IMR-90 (cell line): ENCODE data around the gene C11orf86. TPM values are rescaled to one million over a fixed set of nuclear protein-coding genes. Genes with fewer than 3 reads are reported as not detected.

Experiments
- ATAC-seq: fragments of 200-7000 bp; cut with Tn5 transposase; 2 replicates; pipeline ENCODE4 v1.9.1; 2020; ENCODE audit warnings: low read depth, mild to moderate bottlenecking, moderate library complexity
- BruUV-seq: library from RNA; stranded (reverse); fragments of 400-500 nt; replicated peaks from 2 replicates; lab custom pipeline; 2021; lab: Mats Ljungman, UMichigan
- CTCF ChIA-PET: fragments of 300-600 bp; formaldehyde crosslinking; extraction: SDS; loops from one replicate; lab custom pipeline; 2021; ENCODE audit warnings: antibody characterized with exemption; lab: Yijun Ruan, JAX
- POLR2A ChIA-PET: fragments of 300-600 bp; sonication (Branson Sonifier 250); formaldehyde crosslinking; loops from one replicate; lab custom pipeline; 2022; ENCODE audit warnings: antibody characterized with exemption; ENCODE audit not compliant: unreplicated experiment; lab: Charles Lee
- DNase-seq: peaks from one replicate; pipeline ENCODE4 v3.0.0; 2013
- H2AFZ ChIP-seq: replicated peaks from 2 replicates; pipeline ENCODE3; 2013; ENCODE audit warnings: low read length, mild to moderate bottlenecking; ENCODE audit not compliant: poor library complexity
- H2AK5ac ChIP-seq: 2 replicates; pipeline ENCODE4 v1.6.1; 2013; ENCODE audit warnings: low read depth, low read length, inconsistent platforms
- H2AK9ac ChIP-seq: replicated peaks from 2 replicates; pipeline ENCODE3; 2013; ENCODE audit warnings: mild to moderate bottlenecking, low read depth, low read length, moderate library complexity; ENCODE audit not compliant: poor library complexity
- H2BK120ac ChIP-seq: 2 replicates; pipeline ENCODE4 v1.6.1; 2013; ENCODE audit warnings: low read depth, low read length, inconsistent platforms
- H2BK15ac ChIP-seq: 3 replicates; pipeline ENCODE4 v1.6.1; 2013; ENCODE audit warnings: low read depth, low read length, inconsistent platforms
- H2BK20ac ChIP-seq: 2 replicates; pipeline ENCODE4 v1.6.1; 2013; ENCODE audit warnings: low read depth, mild to moderate bottlenecking, inconsistent platforms, low read length, moderate library complexity
- H2BK5ac ChIP-seq: 2 replicates; pipeline ENCODE4 v1.6.1; 2013; ENCODE audit warnings: mild to moderate bottlenecking, low read depth, low read length, inconsistent platforms; ENCODE audit not compliant: poor library complexity, severe bottlenecking
- H3K14ac ChIP-seq: replicated peaks from 2 replicates; pipeline ENCODE4 v1.6.1; 2013; ENCODE audit warnings: low read depth, low read length, inconsistent platforms
- H3K18ac ChIP-seq: 2 replicates; pipeline ENCODE4 v1.6.1; 2013; ENCODE audit warnings: low read depth, low read length, control low read depth
- H3K23ac ChIP-seq: 2 replicates; pipeline ENCODE4 v1.6.1; 2013; ENCODE audit warnings: low read depth, low read length, inconsistent platforms
- H3K27ac ChIP-seq: 2 replicates; pipeline ENCODE4 v1.5.1; 2013; ENCODE audit warnings: mild to moderate bottlenecking, control low read depth, low read length; ENCODE audit not compliant: insufficient read depth
- H3K27me3 ChIP-seq: 2 replicates; pipeline ENCODE4 v1.6.1; 2013; ENCODE audit warnings: low read length; ENCODE audit not compliant: control insufficient read depth, insufficient read depth
- H3K36me3 ChIP-seq: 2 replicates; pipeline ENCODE4 v1.6.1; 2013; ENCODE audit warnings: low read length, mixed read lengths; ENCODE audit not compliant: control insufficient read depth, insufficient read depth
- H3K4ac ChIP-seq: 2 replicates; pipeline ENCODE4 v1.6.1; 2013; ENCODE audit warnings: low read depth, low read length, inconsistent platforms
- H3K4me1 ChIP-seq: 2 replicates; pipeline ENCODE4 v1.6.1; 2013; ENCODE audit warnings: low read length, mixed read lengths; ENCODE audit not compliant: control insufficient read depth, insufficient read depth
- H3K4me2 ChIP-seq: 2 replicates; pipeline ENCODE4 v1.6.1; 2013; ENCODE audit warnings: low read depth, mild to moderate bottlenecking, control low read depth, low read length, moderate library complexity
- H3K4me3 ChIP-seq: 2 replicates; pipeline ENCODE4 v1.5.1; 2013; ENCODE audit warnings: low read depth, mild to moderate bottlenecking, control low read depth, low read length, moderate library complexity; ENCODE audit not compliant: insufficient read depth
- H3K56ac ChIP-seq: 2 replicates; pipeline ENCODE4 v1.6.1; 2013; ENCODE audit warnings: low read length, inconsistent platforms; ENCODE audit not compliant: insufficient read depth; ENCODE audit errors: extremely low read depth
- H3K79me1 ChIP-seq, 2 experiments: 2 replicates each; pipeline ENCODE4 v1.6.1; 2013; ENCODE audit warnings: low read length in 2 of 2, inconsistent platforms in 1 of 2, low read depth in 1 of 2
- H3K9ac ChIP-seq: 2 replicates; pipeline ENCODE4 v1.6.1; 2013; ENCODE audit warnings: low read depth, low read length, control low read depth
- H3K9me1 ChIP-seq: 2 replicates; pipeline ENCODE4 v1.6.1; 2013; ENCODE audit warnings: low read length, inconsistent platforms; ENCODE audit not compliant: insufficient read depth
- H3K9me3 ChIP-seq: 2 replicates; pipeline ENCODE4 v1.6.1; 2013; ENCODE audit warnings: low read length; ENCODE audit not compliant: control insufficient read depth, insufficient read depth
- H4K20me1 ChIP-seq: 2 replicates; pipeline ENCODE4 v1.6.1; 2013; ENCODE audit warnings: low read length, inconsistent platforms; ENCODE audit not compliant: insufficient read depth
- H4K5ac ChIP-seq: 2 replicates; pipeline ENCODE4 v1.6.1; 2013; ENCODE audit warnings: mild to moderate bottlenecking, low read depth, low read length, control low read depth
- H4K8ac ChIP-seq, 2 experiments: 2 replicates each; pipeline ENCODE4 v1.6.1; 2013; ENCODE audit warnings: low read depth in 2 of 2, low read length in 2 of 2, control low read depth in 1 of 2, inconsistent platforms in 1 of 2
- H4K91ac ChIP-seq: 2 replicates; pipeline ENCODE4 v1.6.1; 2013; ENCODE audit warnings: low read depth, low read length, inconsistent platforms; ENCODE audit not compliant: insufficient read depth
- BHLHE40 ChIP-seq: fragments of 150-350 bp; IDR thresholded peaks from 2 replicates; pipeline ENCODE4 v1.6.1; 2016; ENCODE audit warnings: mild to moderate bottlenecking, low read depth, low read length
- CTCF ChIP-seq: conservative IDR thresholded peaks from 2 replicates; pipeline ENCODE4 v1.5.1; 2012; ENCODE audit warnings: mild to moderate bottlenecking, low read depth, low read length, improper control_type of control experiment
- ELK1 ChIP-seq: fragments of 150-350 bp; IDR thresholded peaks from 2 replicates; pipeline ENCODE4 v1.6.1; 2016; ENCODE audit warnings: low read depth, mild to moderate bottlenecking, low read length, moderate library complexity, borderline replicate concordance
- FOS ChIP-seq: fragments of 150-350 bp; IDR thresholded peaks from 2 replicates; pipeline ENCODE4 v1.6.1; 2016; ENCODE audit warnings: low read depth, low read length
- MAZ ChIP-seq: IDR thresholded peaks from 2 replicates; pipeline ENCODE4 v1.6.1; 2012; ENCODE audit warnings: low read depth, mild to moderate bottlenecking, low read length, improper control_type of control experiment, moderate library complexity, borderline replicate concordance
- MXI1 ChIP-seq: IDR thresholded peaks from 2 replicates; pipeline ENCODE4 v1.6.1; 2012; ENCODE audit warnings: low read depth, mild to moderate bottlenecking, low read length, moderate library complexity, borderline replicate concordance
- POLR2A ChIP-seq: IDR thresholded peaks from 2 replicates; pipeline ENCODE4 v1.6.1; 2012; ENCODE audit warnings: mild to moderate bottlenecking, low read depth, low read length
- RAD21 ChIP-seq: IDR thresholded peaks from 2 replicates; pipeline ENCODE4 v1.6.1; 2012; ENCODE audit warnings: low read length, improper control_type of control experiment
- RCOR1 ChIP-seq: IDR thresholded peaks from 2 replicates; pipeline ENCODE4 v1.6.1; 2012; ENCODE audit warnings: mild to moderate bottlenecking, low read length, improper control_type of control experiment; ENCODE audit not compliant: insufficient replicate concordance
- WGBS, 2 experiments: methylation state at CpG; one replicate each; pipeline versions ENCODE4 v1.1.5 to v1.1.7; 2013; ENCODE audit warnings: missing lambda C conversion rate in 2 of 2; ENCODE audit not compliant: insufficient read length in 1 of 2; ENCODE audit errors: extremely low coverage in 2 of 2; 5-methylcytosine and 5-hydroxymethylcytosine counted together
- dilution Hi-C: fragments of 300-500 bp; cut with HindIII; formaldehyde crosslinking; loops from one replicate; pipeline ENCODE4 v1.14.3; 2018; ENCODE audit warnings: low sequenced_read_pairs; ENCODE audit not compliant: unreplicated experiment
- in situ Hi-C: fragments of 300-500 bp; cut with MboI; formaldehyde crosslinking; loops from 3 replicates; pipeline ENCODE4 v1.14.3; 2019; ENCODE audit warnings: low sequenced_read_pairs, inconsistent platforms, mixed read lengths
- intact Hi-C: fragments of 100-400 bp; cut with micrococcal nuclease; formaldehyde crosslinking; loops from 2 replicates; pipeline ENCODE4 v1.10.0; 2022
- polyA plus RNA-seq, 3 experiments: library from polyadenylated mRNA; depleted of rRNA; stranded (reverse); fragments of >200 nt; gene quantifications; 2 replicates each; pipeline ENCODE4 v1.2.3, GENCODE V29; 2012; ENCODE audit warnings: low replicate concordance in 1 of 3
- total RNA-seq: library from RNA; depleted of rRNA; stranded (reverse); fragments of >200 nt; gene quantifications from 2 replicates; pipeline ENCODE4 v1.2.3, GENCODE V29; 2012

C11orf86 gene
- total and polyA plus RNA-seq, 2 of the 4 experiments (the other 2 are of a cell fraction): not detected

GRCh38 chr11:66979336-66979980 is 4.4 kb downstream of the C11orf86 start:
- H3K4me1 ChIP-seq: peaks cover 11% of the 10 kb centered on the region
- H3K27me3 ChIP-seq: no peaks in the 10 kb centered on the region
- no peaks in the 10 kb centered on the region for H3K36me3 ChIP-seq
- H3K79me1 ChIP-seq: no peaks in the 10 kb centered on the region
- in situ Hi-C loops: loop anchor here (5.0 kb wide), 1 partner anchor 287 kb away; no protein-coding TSS in a partner anchor
- no peak overlapping the region for H2AFZ ChIP-seq
- no peak overlapping the region; the same call in 1 of the 2 replicates for H4K91ac ChIP-seq
- no peak overlapping the region for H3K9ac ChIP-seq
- H3K4ac ChIP-seq: no peak overlapping the region; the same call in 1 of the 2 replicates
- H3K23ac ChIP-seq: no peak overlapping the region
- no peak overlapping the region for H3K18ac ChIP-seq
- TF ChIP-seq CTCF: no peak
- TF ChIP-seq FOS: no peak
- TF ChIP-seq ELK1: no peak
- TF ChIP-seq MAZ: no peak
- no peak for TF ChIP-seq POLR2A
- no peak for TF ChIP-seq BHLHE40
- TF ChIP-seq RCOR1: no peak
- TF ChIP-seq MXI1: no peak
- TF ChIP-seq RAD21: no peak
- no peak overlapping the region for H2BK120ac ChIP-seq
- no peak overlapping the region for H2AK9ac ChIP-seq
- peak overlapping the region; percentile 57 for H2AK5ac ChIP-seq
- dilution Hi-C loops: no loop called here
- no peak overlapping the region for H4K5ac ChIP-seq
- H4K20me1 ChIP-seq: no peaks in the 10 kb centered on the region
- no CpG with 5 or more reads among the region's 2 CpGs for WGBS, 2 experiments
- no peak overlapping the region for H3K56ac ChIP-seq
- H3K4me2 ChIP-seq: no peak overlapping the region
- no peak for DNase-seq
- no TSS peak for BruUV-seq
- peak overlapping the region; percentile 57; the same call in 1 of the 2 replicates for H2BK20ac ChIP-seq
- no peak overlapping the region for H3K27ac ChIP-seq
- H4K8ac ChIP-seq: no peak overlapping the region
- no peak overlapping the region for H3K14ac ChIP-seq
- peaks cover 10% of the 10 kb centered on the region for H3K9me1 ChIP-seq
- no peak for ATAC-seq
- H2BK5ac ChIP-seq: no peak overlapping the region
- no peak overlapping the region for H3K4me3 ChIP-seq
- intact Hi-C loops: no loop called here
- H2BK15ac ChIP-seq: peak overlapping the region; percentile 72; the same call in 2 of the 3 replicates
- H3K9me3 ChIP-seq: peaks cover 12% of the 10 kb centered on the region
- CTCF ChIA-PET: no interaction called here
- POLR2A ChIA-PET: no interaction called here
